Endodermal cell (in vitro differentiated cells): ENCODE results near the gene ACADVL. TPM values are rescaled to one million over a fixed set of nuclear protein-coding genes. Genes with fewer than 3 reads are reported as not detected.

Source experiments
- DNase-seq: peaks from one replicate; pipeline ENCODE4 v3.0.0-alpha.2; 2017
- H3K27ac ChIP-seq: 2 replicates; pipeline ENCODE4 v1.5.1; 2013; ENCODE audit warnings: mild to moderate bottlenecking, low read depth, low read length, moderate library complexity
- H3K27me3 ChIP-seq: 2 replicates; pipeline ENCODE4 v1.6.1; 2013; ENCODE audit warnings: mild to moderate bottlenecking, low read length, moderate library complexity; ENCODE audit not compliant: insufficient read depth, control insufficient read depth, poor library complexity, severe bottlenecking
- H3K36me3 ChIP-seq: 2 replicates; pipeline ENCODE4 v1.7.0; 2013; ENCODE audit warnings: mild to moderate bottlenecking, low read length, moderate library complexity; ENCODE audit not compliant: control insufficient read depth, insufficient read depth
- H3K4me1 ChIP-seq: one replicate; pipeline ENCODE4 v1.7.0; 2013; ENCODE audit warnings: low read length; ENCODE audit not compliant: control insufficient read depth, insufficient read depth
- H3K4me3 ChIP-seq: 2 replicates; pipeline ENCODE4 v1.5.1; 2013; ENCODE audit warnings: mild to moderate bottlenecking, low read length, moderate library complexity
- H3K9ac ChIP-seq: 2 replicates; pipeline ENCODE4 v1.6.1; 2013; ENCODE audit warnings: mild to moderate bottlenecking, low read length, moderate library complexity; ENCODE audit not compliant: poor library complexity, severe bottlenecking; ENCODE audit errors: extremely low read depth
- H3K9me3 ChIP-seq: 2 replicates; pipeline ENCODE4 v1.6.1; 2013; ENCODE audit warnings: mild to moderate bottlenecking, low read length, moderate library complexity; ENCODE audit not compliant: control insufficient read depth
- H3K27ac Mint-ChIP-seq: 2 replicates; pipeline ENCODE4 v1.8.0; 2020; ENCODE audit warnings: mixed read lengths
- H3K27me3 Mint-ChIP-seq: 2 replicates; pipeline ENCODE4 v1.8.0; 2021; ENCODE audit warnings: mild to moderate bottlenecking, mixed read lengths; ENCODE audit not compliant: insufficient read depth
- H3K36me3 Mint-ChIP-seq: 2 replicates; pipeline ENCODE4 v1.8.0; 2020; ENCODE audit warnings: low read depth, mixed read lengths
- H3K4me1 Mint-ChIP-seq: 2 replicates; pipeline ENCODE4 v1.8.0; 2020; ENCODE audit warnings: mixed read lengths
- H3K4me3 Mint-ChIP-seq: 2 replicates; pipeline ENCODE4 v1.8.0; 2020; ENCODE audit warnings: mild to moderate bottlenecking, moderate library complexity, mixed read lengths
- H3K9me3 Mint-ChIP-seq: 2 replicates; pipeline ENCODE4 v1.8.0; 2020; ENCODE audit warnings: mild to moderate bottlenecking, mixed read lengths
- CTCF ChIP-seq: fragments of 200-600 bp; sonication (generic); conservative IDR thresholded peaks from 2 replicates; pipeline ENCODE4 v1.5.0; 2021; ENCODE audit warnings: antibody characterized with exemption, mild to moderate bottlenecking
- WGBS, 2 experiments: methylation state at CpG; one replicate each; pipeline versions ENCODE4 v1.1.5 to v1.1.7; 2013; ENCODE audit warnings: missing lambda C conversion rate in 2 of 2, mixed read lengths in 1 of 2; ENCODE audit not compliant: insufficient coverage in 1 of 2, insufficient read length in 1 of 2; 5-methylcytosine and 5-hydroxymethylcytosine counted together
- total RNA-seq, 2 donors: library from RNA; stranded (reverse); fragmentation: NEBNext Ultra II Directional in 1 of 2; extraction: Animal tissue kit (Norgen Biotek cat#: 25700) in 1 of 2; gene quantifications; 2 replicates in 1 of 2; 3 replicates in 1 of 2; pipeline ENCODE4 v1.2.1, GENCODE V29; 2021

ACADVL gene
- total RNA-seq, 2 donors from 2014 or later = 337 to 459 TPM

- Histone ChIP-seq H3K27ac (peak overlapping the region; percentile 38), H3K9ac (no peak overlapping the region), H3K36me3 (peaks cover 13% of the 10 kb centered on the region), H3K27me3 (no peaks in the 10 kb centered on the region), H3K9me3 (no peaks in the 10 kb centered on the region), H3K4me1 (peaks cover 2% of the 10 kb centered on the region), H3K4me3 (no peak overlapping the region)
- no peaks in the 10 kb centered on the region for H3K9me3 Mint-ChIP-seq
- TF ChIP-seq CTCF = no peak
- H3K36me3 Mint-ChIP-seq = peaks cover 36% of the 10 kb centered on the region
- H3K4me3 Mint-ChIP-seq = no peak overlapping the region
- H3K4me1 Mint-ChIP-seq = no peaks in the 10 kb centered on the region
- 86 to 88% methylated on average over 22 to 26 of the region's 26 CpGs for WGBS, 2 experiments
- DNase-seq = peak; percentile 97
- H3K27me3 Mint-ChIP-seq = no peaks in the 10 kb centered on the region
- H3K27ac Mint-ChIP-seq = no peak overlapping the region
Observed at GRCh38 chr17:7191571-7192270, 28.0 kb upstream of the ACADVL start.

- H3K27me3 Mint-ChIP-seq = no peaks in the 10 kb centered on the region
- peak; percentile 46 for DNase-seq
- Histone ChIP-seq H3K36me3 (peaks cover 17% of the 10 kb centered on the region), H3K27ac (peak overlapping the region; percentile 47), H3K4me1 (peaks cover 2% of the 10 kb centered on the region), H3K9ac (no peak overlapping the region), H3K27me3 (no peaks in the 10 kb centered on the region), H3K4me3 (no peak overlapping the region), H3K9me3 (no peaks in the 10 kb centered on the region)
- no peak overlapping the region for H3K4me3 Mint-ChIP-seq
- 89 to 92% methylated on average over 12 of the region's 12 CpGs for WGBS, 2 experiments
- no peak overlapping the region for H3K27ac Mint-ChIP-seq
- H3K9me3 Mint-ChIP-seq = no peaks in the 10 kb centered on the region
- peaks cover 42% of the 10 kb centered on the region for H3K36me3 Mint-ChIP-seq
- H3K4me1 Mint-ChIP-seq = no peaks in the 10 kb centered on the region
- TF ChIP-seq CTCF = no peak
Observed at GRCh38 chr17:7192271-7192937, 27.3 kb upstream of the ACADVL start.

- Histone ChIP-seq H3K9me3 (no peaks in the 10 kb centered on the region), H3K4me1 (peaks cover 2% of the 10 kb centered on the region), H3K9ac (no peak overlapping the region), H3K36me3 (peaks cover 23% of the 10 kb centered on the region), H3K4me3 (no peak overlapping the region), H3K27me3 (no peaks in the 10 kb centered on the region), H3K27ac (no peak overlapping the region)
- H3K9me3 Mint-ChIP-seq = no peaks in the 10 kb centered on the region
- no peaks in the 10 kb centered on the region for H3K4me1 Mint-ChIP-seq
- 91 to 97% methylated on average over 11 to 12 of the region's 12 CpGs for whole genome bisulfite sequencing, 2 experiments
- H3K4me3 Mint-ChIP-seq = no peak overlapping the region
- no peaks in the 10 kb centered on the region for H3K27me3 Mint-ChIP-seq
- no peak for DNase-seq
- peaks cover 40% of the 10 kb centered on the region for H3K36me3 Mint-ChIP-seq
- no peak overlapping the region for H3K27ac Mint-ChIP-seq
- no peak for TF ChIP-seq CTCF
Observed at GRCh38 chr17:7195971-7196370, 23.8 kb upstream of the ACADVL start.
